COLO668 (cell line): Measurements from ENCODE around the gene WDR33.

Experiments used
- DNase-seq: peaks from one replicate; lab custom pipeline; 2025; ENCODE audit not compliant: unreplicated experiment; lab: John Stamatoyannopoulos, UW

WDR33 gene

GRCh38 chr2:127658641-127659407 lies 152.1 kb downstream of the WDR33 start:
- DNase-seq: no peak

GRCh38 chr2:127658146-127658545 lies 152.8 kb downstream of the WDR33 start:
- DNase-seq: no peak

GRCh38 chr2:127657232-127657595 lies 153.8 kb downstream of the WDR33 start:
- DNase-seq: no peak

- DNase-seq: no peak
These were observed 154.3 kb downstream of the WDR33 start for GRCh38 chr2:127656569-127657231.

GRCh38 chr2:127655209-127656073 lies 155.5 kb downstream of the WDR33 start:
- DNase-seq: no peak

- DNase-seq: no peak
These were observed 156.2 kb downstream of the WDR33 start for GRCh38 chr2:127654838-127655175.

- DNase-seq: no peak
These were observed 156.7 kb downstream of the WDR33 start for GRCh38 chr2:127654084-127654837.

- peak; percentile 14 for DNase-seq
These were observed 157.4 kb downstream of the WDR33 start for GRCh38 chr2:127653421-127654083.

- DNase-seq: no peak
These were observed 158.1 kb downstream of the WDR33 start for GRCh38 chr2:127652786-127653357.

GRCh38 chr2:127651971-127652550 lies 158.9 kb downstream of the WDR33 start:
- no peak for DNase-seq

- DNase-seq: no peak
These were observed 159.6 kb downstream of the WDR33 start for GRCh38 chr2:127651381-127651809.
